Fibroblast of lung (primary cell): ENCODE results near the gene C9orf43. TPM values are rescaled to one million over a fixed set of nuclear protein-coding genes. Genes with fewer than 3 reads are reported as not detected.
"Not testable (repeated sequence)": the region's sequence is repeated elsewhere in the genome, so short reads cannot be mapped to it uniquely, and the experiment has no call there.

Experiments
- DNase-seq, 2 donors: peaks; one replicate each; pipeline versions ENCODE4 v3.0.0 to v3.0.0-alpha.2; 2010; ENCODE audit warnings: low read depth in 2 of 2
- H2AFZ ChIP-seq: 2 replicates; pipeline ENCODE4 v1.5.1; 2012; ENCODE audit warnings: low read length, control low read depth, inconsistent platforms
- H3K27ac ChIP-seq: 2 replicates; pipeline ENCODE4 v1.5.1; 2011; ENCODE audit warnings: low read length, control low read depth; ENCODE audit not compliant: insufficient read depth
- H3K27me3 ChIP-seq: 2 replicates; pipeline ENCODE4 v1.5.1; 2011; ENCODE audit warnings: mild to moderate bottlenecking, low read length; ENCODE audit not compliant: control insufficient read depth, insufficient read depth
- H3K36me3 ChIP-seq: 2 replicates; pipeline ENCODE4 v1.5.1; 2011; ENCODE audit warnings: low read length; ENCODE audit not compliant: control insufficient read depth, insufficient read depth
- H3K4me1 ChIP-seq: 2 replicates; pipeline ENCODE4 v1.5.1; 2011; ENCODE audit warnings: low read length; ENCODE audit not compliant: control insufficient read depth, insufficient read depth; ENCODE audit errors: extremely low read depth
- H3K4me2 ChIP-seq: 2 replicates; pipeline ENCODE4 v1.5.1; 2011; ENCODE audit warnings: low read length, control low read depth; ENCODE audit not compliant: insufficient read depth; ENCODE audit errors: extremely low read depth
- H3K4me3 ChIP-seq, 4 experiments: fragments of 200-600 bp in 1 of 4; sonication (generic) in 1 of 4; replicated peaks in 1 of 4; 2 replicates each; pipeline ENCODE4 v1.5.1; 2011 to 2016; ENCODE audit warnings: low read length in 4 of 4, low read depth in 3 of 4, mild to moderate bottlenecking in 3 of 4, control low read depth in 2 of 4, inconsistent platforms in 1 of 4, mixed read lengths in 1 of 4; ENCODE audit not compliant: insufficient read depth in 1 of 4; ENCODE audit errors: control extremely low read depth in 1 of 4
- H3K79me2 ChIP-seq: 2 replicates; pipeline ENCODE4 v1.5.1; 2012; ENCODE audit warnings: mild to moderate bottlenecking, low read length, inconsistent platforms; ENCODE audit not compliant: control insufficient read depth, insufficient read depth
- H3K9ac ChIP-seq: 2 replicates; pipeline ENCODE4 v1.5.1; 2011; ENCODE audit warnings: mild to moderate bottlenecking, low read length, control low read depth; ENCODE audit not compliant: insufficient read depth
- H3K9me3 ChIP-seq: 2 replicates; pipeline ENCODE4 v1.5.1; 2012; ENCODE audit warnings: low read depth, low read length; ENCODE audit not compliant: control insufficient read depth, insufficient read depth
- H4K20me1 ChIP-seq: 2 replicates; pipeline ENCODE4 v1.5.1; 2011; ENCODE audit warnings: low read length; ENCODE audit not compliant: control insufficient read depth, insufficient read depth; ENCODE audit errors: extremely low read depth
- CTCF ChIP-seq, 2 donors: IDR thresholded peaks in 1 of 2; conservative IDR thresholded peaks in 1 of 2; 1 replicate in 1 of 2; 2 replicates in 1 of 2; pipeline ENCODE4 v1.5.1; 2011 to 2012; ENCODE audit warnings: low read length in 2 of 2, control low read depth in 1 of 2, inconsistent platforms in 1 of 2, low read depth in 1 of 2, mild to moderate bottlenecking in 1 of 2
- EZH2 ChIP-seq: IDR thresholded peaks from 2 replicates; pipeline ENCODE4 v1.5.1; 2012; ENCODE audit warnings: low read length, control low read depth, mild to moderate bottlenecking; ENCODE audit errors: missing control alignments
- polyA plus RNA-seq, 2 donors: library from polyadenylated mRNA; depleted of rRNA in 1 of 2; stranded (reverse) in 1 of 2; unstranded in 1 of 2; fragments of >200 nt; gene quantifications; 2 replicates each; pipeline ENCODE4 v1.2.1, GENCODE V29; 2011 to 2012; ENCODE audit warnings: missing spikeins in 1 of 2
- total RNA-seq: library from RNA; depleted of rRNA; stranded (reverse); fragments of >200 nt; gene quantifications from 2 replicates; pipeline ENCODE4 v1.2.1, GENCODE V29; 2014

Gene C9orf43
- total and polyA plus RNA-seq, 2 donors (not counting 1 experiment from before 2014, with no cell fraction given) = 0.25 to 0.50 TPM

DNA sequence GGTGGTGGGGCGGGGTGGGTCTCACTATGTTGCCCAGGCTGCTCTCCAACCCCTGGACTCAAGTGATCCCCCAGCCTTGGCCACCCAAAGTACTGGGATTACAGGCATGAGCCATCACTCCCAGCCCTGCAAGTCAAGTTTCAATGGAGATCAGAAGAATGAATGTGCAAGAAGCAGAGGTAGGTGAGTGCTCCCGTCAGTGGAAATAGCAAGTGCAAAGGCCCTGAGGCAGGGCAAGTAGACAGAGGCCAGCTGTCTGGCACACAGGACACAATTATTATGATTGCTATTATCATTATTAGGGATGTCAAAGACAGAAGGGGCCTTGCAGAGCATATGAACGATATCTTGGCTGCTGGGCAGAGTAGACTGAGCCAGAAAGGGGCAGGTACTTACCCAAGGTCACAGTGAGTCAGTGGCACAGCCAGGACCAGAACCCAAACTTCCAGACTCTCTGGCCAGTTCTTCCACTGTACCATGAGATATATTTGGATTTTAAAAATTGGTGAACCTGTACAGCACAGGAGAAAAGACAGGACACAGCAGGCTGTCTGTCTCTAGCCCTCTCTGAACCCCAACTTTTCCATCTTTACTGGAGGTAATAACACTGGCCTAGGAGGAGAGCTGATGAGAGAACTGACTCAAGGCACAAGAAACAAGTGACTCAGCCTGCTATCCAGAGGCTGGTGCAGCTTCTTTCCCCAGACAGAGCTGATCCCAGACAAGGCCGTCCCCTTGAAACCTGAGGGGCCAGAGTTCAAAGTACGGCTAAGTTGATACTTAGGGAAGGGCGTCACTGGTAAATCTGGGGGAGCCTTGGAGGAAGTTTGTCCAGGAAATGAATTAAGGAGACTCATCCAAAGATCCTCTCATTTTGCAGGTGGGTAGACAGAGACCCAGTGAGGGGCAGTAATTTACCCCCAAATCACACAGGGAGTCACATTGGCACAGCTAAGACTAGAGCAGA, 35.2 kb upstream of the C9orf43 start:
- Histone ChIP-seq H3K4me1 (peaks cover 2% of the 10 kb centered on the region), H2AFZ (no peak overlapping the region), H3K27ac (no peak overlapping the region), H3K4me2 (no peak overlapping the region), H4K20me1 (no peaks in the 10 kb centered on the region), H3K9ac (no peak overlapping the region), H3K9me3 (no peaks in the 10 kb centered on the region), H3K4me3 (peak overlapping the region in 1 of 4 experiments; percentile 84), H3K79me2 (no peaks in the 10 kb centered on the region), H3K36me3 (peaks cover 4% of the 10 kb centered on the region), H3K27me3 (no peaks in the 10 kb centered on the region)
- DNase-seq = no peak
- TF ChIP-seq CTCF (conservative IDR thresholded peaks at IDR 0.05 in 1 of 2, IDR thresholded peaks at IDR 0.05 in 1 of 2; ENCODE audit: low read depth in 1 of 2, low read length in 2 of 2) (no peak), EZH2 (no peak)

- H3K36me3 ChIP-seq = peaks cover 4% of the 10 kb centered on the region
- H3K27me3 ChIP-seq = no peaks in the 10 kb centered on the region
- peak within 1 kb of the TSS; percentile 83 for H3K4me2 ChIP-seq
- peak within 1 kb of the TSS; percentile 94 for H2AFZ ChIP-seq
- no peaks in the 10 kb centered on the region for H4K20me1 ChIP-seq
- no peak within 1 kb of the TSS for H3K27ac ChIP-seq
- H3K79me2 ChIP-seq = no peaks in the 10 kb centered on the region
- peaks cover 2% of the 10 kb centered on the region for H3K4me1 ChIP-seq
- TF ChIP-seq CTCF (conservative IDR thresholded peaks at IDR 0.05 in 1 of 2, IDR thresholded peaks at IDR 0.05 in 1 of 2; ENCODE audit: low read depth in 1 of 2, low read length in 2 of 2) (no peak), EZH2 (no peak)
- H3K9me3 ChIP-seq = no peaks in the 10 kb centered on the region
- peak within 1 kb of the TSS; percentile 62 for H3K9ac ChIP-seq
- DNase-seq = peak; percentile 64 to 70
- peak within 1 kb of the TSS; percentile 72 to 84 (median 76) for H3K4me3 ChIP-seq
These were observed 33.6 kb upstream of the C9orf43 start, which contains the start of gene HDHD3 for GRCh38 chr9:113376634-113377567. TSS of gene HDHD3 (minus strand) at chr9:113376986. CDS start at chr9:113374354, 2,632 bp downstream.

DNA sequence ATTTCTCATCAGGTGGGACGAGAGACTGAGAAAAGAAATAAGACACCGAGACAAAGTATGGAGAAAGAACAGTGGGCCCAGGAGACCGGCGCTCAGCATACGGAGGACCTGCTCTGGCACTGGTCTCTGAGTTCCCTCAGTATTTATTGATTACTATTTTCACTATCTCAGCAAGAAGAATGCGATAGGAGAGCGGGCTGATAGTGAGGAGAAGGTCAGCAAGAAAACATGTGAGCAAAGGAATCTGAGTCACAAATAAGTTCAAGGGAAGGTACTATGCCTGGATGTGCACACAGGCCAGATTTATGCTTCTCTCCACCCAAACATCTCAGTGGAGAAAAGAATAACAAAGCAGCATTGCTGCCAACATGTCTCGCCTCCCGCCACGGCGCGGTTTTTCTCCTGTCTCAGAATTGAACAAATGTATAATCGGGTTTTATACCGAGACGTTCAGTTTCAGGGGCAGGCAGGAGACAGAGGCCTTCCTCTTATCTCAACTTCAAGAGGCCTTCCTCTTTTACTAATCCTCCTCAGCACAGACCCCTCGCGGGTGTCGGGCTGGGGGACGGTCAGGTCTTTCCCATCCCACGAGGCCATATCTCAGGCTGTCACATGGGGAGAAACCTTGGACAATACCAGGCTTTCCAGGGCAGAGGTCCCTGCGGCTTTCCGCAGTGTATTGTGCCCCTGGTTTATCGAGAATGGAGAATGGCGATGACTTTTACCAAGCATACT, 31.3 kb upstream of the C9orf43 start:
- not testable (repeated sequence) for H4K20me1 ChIP-seq, DNase-seq, H3K36me3 ChIP-seq

DNA sequence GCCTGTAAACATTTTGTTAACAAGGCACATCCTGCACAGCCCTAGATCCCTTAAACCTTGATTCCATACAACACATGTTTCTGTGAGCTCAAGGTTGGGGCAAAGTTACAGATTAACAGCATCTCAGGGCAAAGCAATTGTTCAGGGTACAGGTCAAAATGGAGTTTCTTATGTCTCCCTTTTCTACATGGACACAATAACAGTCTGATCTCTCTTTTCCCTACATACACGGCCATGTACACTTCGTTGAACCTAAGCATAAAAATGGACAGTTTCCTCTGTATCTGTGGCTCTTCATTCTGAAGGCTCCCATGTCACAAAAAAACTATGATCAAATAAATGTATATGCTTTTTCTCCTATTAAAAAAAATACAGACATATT, 30.7 kb upstream of the C9orf43 start:
- not testable (repeated sequence) for H3K4me2 ChIP-seq, H3K4me3 ChIP-seq, DNase-seq, H4K20me1 ChIP-seq, H3K27ac ChIP-seq, H3K27me3 ChIP-seq, H3K79me2 ChIP-seq, H3K4me1 ChIP-seq, H2AFZ ChIP-seq, H3K9ac ChIP-seq, H3K9me3 ChIP-seq, H3K36me3 ChIP-seq

More for the DNA sequence above, 31.3 kb upstream of the C9orf43 start:
- not testable (repeated sequence) for H3K27ac ChIP-seq, H3K4me2 ChIP-seq, H2AFZ ChIP-seq, H3K79me2 ChIP-seq, H3K9me3 ChIP-seq, H3K9ac ChIP-seq, H3K4me3 ChIP-seq, H3K27me3 ChIP-seq, H3K4me1 ChIP-seq
